AG09319 (cell line): ENCODE measurements around the gene INTS14.

Source experiments
- DNase-seq: peaks from one replicate; pipeline ENCODE4 v3.0.0-alpha.2; 2010; ENCODE audit warnings: low read depth; ENCODE audit errors: extremely low read depth
- TF ChIP-seq, protein P1 (sequence below): IDR thresholded peaks from 2 replicates; pipeline ENCODE4 v1.5.1; 2011; ENCODE audit warnings: low read depth, mild to moderate bottlenecking, inconsistent platforms, low read length, moderate library complexity

The INTS14 gene

GRCh38 chr15:65610871-65611718 is at the start of gene INTS14:
INTS14 (minus strand) TSS chr15:65611131; CDS start chr15:65607380, 3,751 bp downstream.
- peak; percentile 92 for DNase-seq
- TF ChIP-seq, protein P1, sequence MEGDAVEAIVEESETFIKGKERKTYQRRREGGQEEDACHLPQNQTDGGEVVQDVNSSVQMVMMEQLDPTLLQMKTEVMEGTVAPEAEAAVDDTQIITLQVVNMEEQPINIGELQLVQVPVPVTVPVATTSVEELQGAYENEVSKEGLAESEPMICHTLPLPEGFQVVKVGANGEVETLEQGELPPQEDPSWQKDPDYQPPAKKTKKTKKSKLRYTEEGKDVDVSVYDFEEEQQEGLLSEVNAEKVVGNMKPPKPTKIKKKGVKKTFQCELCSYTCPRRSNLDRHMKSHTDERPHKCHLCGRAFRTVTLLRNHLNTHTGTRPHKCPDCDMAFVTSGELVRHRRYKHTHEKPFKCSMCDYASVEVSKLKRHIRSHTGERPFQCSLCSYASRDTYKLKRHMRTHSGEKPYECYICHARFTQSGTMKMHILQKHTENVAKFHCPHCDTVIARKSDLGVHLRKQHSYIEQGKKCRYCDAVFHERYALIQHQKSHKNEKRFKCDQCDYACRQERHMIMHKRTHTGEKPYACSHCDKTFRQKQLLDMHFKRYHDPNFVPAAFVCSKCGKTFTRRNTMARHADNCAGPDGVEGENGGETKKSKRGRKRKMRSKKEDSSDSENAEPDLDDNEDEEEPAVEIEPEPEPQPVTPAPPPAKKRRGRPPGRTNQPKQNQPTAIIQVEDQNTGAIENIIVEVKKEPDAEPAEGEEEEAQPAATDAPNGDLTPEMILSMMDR = peak; percentile 39

- no peak for DNase-seq
- TF ChIP-seq, protein P1 = no peak
These were observed 48.6 kb upstream of the INTS14 start for GRCh38 chr15:65659502-65660052.

- DNase-seq = no peak
- TF ChIP-seq, protein P1 = no peak
These were observed 44.5 kb upstream of the INTS14 start for GRCh38 chr15:65655457-65655856.

- no peak for DNase-seq
- TF ChIP-seq, protein P1 = no peak
These were observed 44.1 kb upstream of the INTS14 start for GRCh38 chr15:65655026-65655425.

GRCh38 chr15:65653801-65654521 is 43.0 kb upstream of the INTS14 start:
- DNase-seq = no peak
- TF ChIP-seq, protein P1 = no peak

DNA sequence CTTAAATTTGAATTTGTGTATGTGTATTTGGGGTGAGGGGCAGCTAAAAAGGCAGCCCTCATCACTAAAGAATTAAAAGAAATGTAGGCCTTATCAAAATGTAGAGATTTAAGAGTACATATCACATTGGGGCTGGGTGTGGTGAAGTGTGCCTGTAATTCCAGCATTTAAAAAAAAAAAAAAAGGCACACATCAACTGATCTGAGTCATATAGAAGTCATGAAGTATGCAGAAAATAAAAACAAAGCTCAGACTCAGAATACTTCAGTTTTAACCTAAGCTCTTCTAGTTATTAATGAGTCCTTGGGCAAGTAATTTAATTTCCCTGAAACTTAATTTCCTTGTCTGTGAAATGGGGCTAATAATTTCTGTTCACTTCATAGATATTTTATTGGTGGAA is 42.4 kb upstream of the INTS14 start:
- no peak for DNase-seq
- TF ChIP-seq, protein P1 = no peak
